Hepatocyte (in vitro differentiated cells): ENCODE measurements around the gene TRAFD1.

Source experiments
- EZH2phosphoT487 ChIP-seq: fragments of 200-600 bp; sonication (generic); IDR thresholded peaks from one replicate; pipeline ENCODE4 v1.6.1; 2018; ENCODE audit warnings: antibody characterized with exemption, mild to moderate bottlenecking, low read depth, moderate library complexity; ENCODE audit not compliant: unreplicated experiment, severe bottlenecking
- TF ChIP-seq, protein P1 (sequence below): fragments of 200-600 bp; sonication (generic); IDR thresholded peaks from 2 replicates; pipeline ENCODE4 v1.5.1; 2016; ENCODE audit warnings: antibody characterized with exemption, mild to moderate bottlenecking; ENCODE audit not compliant: poor library complexity

DNA sequence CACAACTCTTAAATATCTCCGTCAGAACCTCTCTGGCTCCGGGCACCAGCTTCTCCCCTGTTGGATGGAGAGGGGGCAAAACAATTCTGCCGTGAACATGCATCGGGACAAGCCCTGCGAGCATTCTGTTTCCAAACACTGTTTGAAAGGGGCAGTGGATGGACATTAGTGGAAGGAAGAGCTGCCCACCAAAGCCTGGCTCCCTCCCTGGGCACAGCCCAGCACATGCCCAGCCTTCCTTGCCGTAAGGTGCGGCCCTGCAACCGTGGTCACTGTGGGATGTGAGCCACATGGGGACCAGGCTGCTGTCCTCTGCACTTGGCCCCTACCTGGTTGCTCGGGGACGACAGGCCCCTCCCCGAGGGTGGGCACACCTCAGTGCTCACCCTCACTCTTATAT lies 54.0 kb downstream of the TRAFD1 start:
- TF ChIP-seq, protein P1, sequence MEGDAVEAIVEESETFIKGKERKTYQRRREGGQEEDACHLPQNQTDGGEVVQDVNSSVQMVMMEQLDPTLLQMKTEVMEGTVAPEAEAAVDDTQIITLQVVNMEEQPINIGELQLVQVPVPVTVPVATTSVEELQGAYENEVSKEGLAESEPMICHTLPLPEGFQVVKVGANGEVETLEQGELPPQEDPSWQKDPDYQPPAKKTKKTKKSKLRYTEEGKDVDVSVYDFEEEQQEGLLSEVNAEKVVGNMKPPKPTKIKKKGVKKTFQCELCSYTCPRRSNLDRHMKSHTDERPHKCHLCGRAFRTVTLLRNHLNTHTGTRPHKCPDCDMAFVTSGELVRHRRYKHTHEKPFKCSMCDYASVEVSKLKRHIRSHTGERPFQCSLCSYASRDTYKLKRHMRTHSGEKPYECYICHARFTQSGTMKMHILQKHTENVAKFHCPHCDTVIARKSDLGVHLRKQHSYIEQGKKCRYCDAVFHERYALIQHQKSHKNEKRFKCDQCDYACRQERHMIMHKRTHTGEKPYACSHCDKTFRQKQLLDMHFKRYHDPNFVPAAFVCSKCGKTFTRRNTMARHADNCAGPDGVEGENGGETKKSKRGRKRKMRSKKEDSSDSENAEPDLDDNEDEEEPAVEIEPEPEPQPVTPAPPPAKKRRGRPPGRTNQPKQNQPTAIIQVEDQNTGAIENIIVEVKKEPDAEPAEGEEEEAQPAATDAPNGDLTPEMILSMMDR = no peak
- TF ChIP-seq EZH2phosphoT487 = no peak
